H1 (cell line): Measurements from ENCODE around the gene COTL1. TPM values are rescaled to one million over a fixed set of nuclear protein-coding genes. Genes with fewer than 3 reads are reported as not detected.

Source experiments
- CTCF ChIA-PET: fragments of 300-600 bp; sonication (Branson Sonifier 250); formaldehyde crosslinking; loops from one replicate; lab custom pipeline; 2021; ENCODE audit not compliant: partially characterized antibody; lab: Charles Lee
- POLR2A ChIA-PET: fragments of 300-600 bp; sonication (Branson Sonifier 250); formaldehyde crosslinking; loops from one replicate; lab custom pipeline; 2021; ENCODE audit warnings: inconsistent platforms; ENCODE audit not compliant: partially characterized antibody; lab: Charles Lee
- DNase-seq, 2 experiments: peaks; one replicate each; pipeline versions ENCODE4 v3.0.0 to v3.0.0-alpha.2; 2010 to 2022; ENCODE audit warnings: low spot score in 2 of 2, low read depth in 1 of 2, mixed read lengths in 1 of 2
- FAIRE-seq: peaks from 2 replicates; lab custom pipeline; 2011; peaks lifted over from hg19 to GRCh38; lab: Jason Lieb, UNC
- H2AFZ ChIP-seq: 2 replicates; pipeline ENCODE4 v1.8.1; 2012; ENCODE audit warnings: low read length, inconsistent platforms
- H2AK5ac ChIP-seq: 2 replicates; pipeline ENCODE4 v1.6.1; 2013; ENCODE audit warnings: low read depth, low read length
- H2BK120ac ChIP-seq: replicated peaks from 2 replicates; pipeline ENCODE3; 2013; ENCODE audit warnings: low read depth, low read length, inconsistent platforms
- H2BK12ac ChIP-seq: 2 replicates; pipeline ENCODE4 v1.6.1; 2013; ENCODE audit warnings: low read depth, low read length
- H2BK15ac ChIP-seq: 2 replicates; pipeline ENCODE4 v1.6.1; 2013; ENCODE audit warnings: low read length
- H2BK20ac ChIP-seq: 2 replicates; pipeline ENCODE4 v1.6.1; 2013; ENCODE audit warnings: low read length
- H2BK5ac ChIP-seq: 2 replicates; pipeline ENCODE4 v1.6.1; 2013; ENCODE audit warnings: low read depth, low read length
- H3K14ac ChIP-seq: 2 replicates; pipeline ENCODE4 v1.6.1; 2013; ENCODE audit warnings: inconsistent platforms; ENCODE audit not compliant: insufficient read length
- H3K18ac ChIP-seq: 2 replicates; pipeline ENCODE4 v1.6.1; 2013; ENCODE audit warnings: low read length; ENCODE audit errors: extremely low read depth
- H3K23ac ChIP-seq: 2 replicates; pipeline ENCODE4 v1.6.1; 2013; ENCODE audit warnings: inconsistent platforms; ENCODE audit not compliant: insufficient read length
- H3K23me2 ChIP-seq: 2 replicates; pipeline ENCODE4 v1.6.1; 2013; ENCODE audit warnings: low read depth, low read length
- H3K27ac ChIP-seq: 2 replicates; pipeline ENCODE4 v1.6.1; 2011; ENCODE audit warnings: low read depth, low read length, inconsistent platforms
- H3K27me3 ChIP-seq, 4 experiments: replicated peaks in 1 of 4; 1 replicate in 1 of 4; 2 replicates in 3 of 4; pipeline versions ENCODE4 v1.6.1 to v1.8.1; 2011 to 2013; ENCODE audit warnings: low read length in 3 of 4, mild to moderate bottlenecking in 3 of 4, inconsistent platforms in 2 of 4, mixed read lengths in 2 of 4, moderate library complexity in 1 of 4; ENCODE audit not compliant: control insufficient read depth in 3 of 4, insufficient read depth in 3 of 4; ENCODE audit errors: extremely low read depth in 1 of 4
- H3K36me3 ChIP-seq, 4 experiments: 2 replicates each; pipeline versions ENCODE4 v1.6.1 to v1.8.1; 2011 to 2013; ENCODE audit warnings: mild to moderate bottlenecking in 4 of 4, low read length in 3 of 4, moderate library complexity in 2 of 4, control low read depth in 1 of 4, inconsistent platforms in 1 of 4; ENCODE audit not compliant: insufficient read depth in 4 of 4, control insufficient read depth in 2 of 4
- H3K4ac ChIP-seq: replicated peaks from 2 replicates; pipeline ENCODE3; 2013; ENCODE audit warnings: low read length, low read depth, mixed read lengths, inconsistent platforms; ENCODE audit not compliant: insufficient read length
- H3K4me1 ChIP-seq, 4 experiments: replicated peaks in 1 of 4; 1 replicate in 1 of 4; 2 replicates in 3 of 4; pipeline versions ENCODE4 v1.6.1 to v1.8.1; 2011 to 2013; ENCODE audit warnings: low read length in 3 of 4, inconsistent platforms in 2 of 4, mixed read lengths in 1 of 4; ENCODE audit not compliant: insufficient read depth in 4 of 4, control insufficient read depth in 3 of 4
- H3K4me2 ChIP-seq, 2 experiments: 2 replicates each; pipeline versions ENCODE4 v1.6.1 to v1.8.1; 2011 to 2013; ENCODE audit warnings: low read depth in 2 of 2, low read length in 2 of 2, control low read depth in 1 of 2, inconsistent platforms in 1 of 2, mild to moderate bottlenecking in 1 of 2; ENCODE audit not compliant: insufficient read depth in 1 of 2
- H3K4me3 ChIP-seq, 4 experiments: fragments of 200-600, 300-600 bp in 1 of 4; sonication (generic), shearing (Covaris generic), sonication (Bioruptor Twin) in 1 of 4; 2 replicates each; pipeline versions ENCODE4 v1.5.1 to v1.8.1; 2011 to 2016; ENCODE audit warnings: low read length in 4 of 4, low read depth in 3 of 4, control low read depth in 2 of 4, inconsistent platforms in 2 of 4, mild to moderate bottlenecking in 2 of 4, mixed read lengths in 1 of 4, moderate library complexity in 1 of 4; ENCODE audit not compliant: insufficient read depth in 2 of 4; ENCODE audit errors: extremely low read depth in 1 of 4
- H3K56ac ChIP-seq: replicated peaks from 2 replicates; pipeline ENCODE3; 2013; ENCODE audit warnings: low read depth, mild to moderate bottlenecking, mixed read lengths, low read length, inconsistent platforms; ENCODE audit not compliant: insufficient read length
- H3K79me1 ChIP-seq: 2 replicates; pipeline ENCODE4 v1.6.1; 2013; ENCODE audit warnings: low read depth, low read length, control low read depth
- H3K79me2 ChIP-seq, 2 experiments: 2 replicates each; pipeline versions ENCODE4 v1.6.1 to v1.8.1; 2012 to 2013; ENCODE audit warnings: low read length in 2 of 2, mild to moderate bottlenecking in 2 of 2, inconsistent platforms in 1 of 2; ENCODE audit not compliant: insufficient read depth in 2 of 2, control insufficient read depth in 1 of 2
- H3K9ac ChIP-seq, 4 experiments: replicated peaks in 1 of 4; 1 replicate in 1 of 4; 2 replicates in 3 of 4; pipeline versions ENCODE4 v1.6.1 to v1.8.1; 2011 to 2013; ENCODE audit warnings: low read depth in 3 of 4, low read length in 3 of 4, control low read depth in 2 of 4, mild to moderate bottlenecking in 2 of 4, moderate library complexity in 2 of 4, inconsistent platforms in 1 of 4; ENCODE audit errors: extremely low read depth in 1 of 4
- H3K9me3 ChIP-seq, 2 experiments: 2 replicates each; pipeline versions ENCODE4 v1.6.1 to v1.8.1; 2012 to 2013; ENCODE audit warnings: mild to moderate bottlenecking in 2 of 2, moderate library complexity in 2 of 2, control low read depth in 1 of 2, inconsistent platforms in 1 of 2, low read depth in 1 of 2, low read length in 1 of 2, mixed read lengths in 1 of 2; ENCODE audit not compliant: insufficient read depth in 2 of 2
- H4K20me1 ChIP-seq, 2 experiments: replicated peaks in 1 of 2; 2 replicates each; pipeline versions ENCODE3 to v1.8.1; 2011 to 2013; ENCODE audit warnings: inconsistent platforms in 2 of 2, low read length in 2 of 2, mild to moderate bottlenecking in 1 of 2; ENCODE audit not compliant: insufficient read depth in 2 of 2, control insufficient read depth in 1 of 2
- H4K5ac ChIP-seq: 2 replicates; pipeline ENCODE4 v1.6.1; 2013; ENCODE audit warnings: low read length, low read depth, mixed read lengths, inconsistent platforms; ENCODE audit not compliant: insufficient read length
- H4K8ac ChIP-seq: 2 replicates; pipeline ENCODE4 v1.8.0; 2013; ENCODE audit warnings: mild to moderate bottlenecking, moderate library complexity, low read length, inconsistent platforms; ENCODE audit not compliant: insufficient read depth; ENCODE audit errors: extremely low read depth
- H4K91ac ChIP-seq: replicated peaks from 2 replicates; pipeline ENCODE3; 2013; ENCODE audit warnings: low read length, mixed read lengths, inconsistent platforms; ENCODE audit not compliant: insufficient read length
- BCL11A ChIP-seq, 2 experiments: IDR thresholded peaks; one replicate each; pipeline ENCODE4 v1.6.1; 2011; ENCODE audit warnings: low read depth in 2 of 2, low read length in 2 of 2, mild to moderate bottlenecking in 2 of 2
- RAD21 ChIP-seq, 2 experiments: IDR thresholded peaks in 1 of 2; conservative IDR thresholded peaks in 1 of 2; 2 replicates each; pipeline ENCODE4 v1.6.1; 2011; ENCODE audit warnings: low read depth in 2 of 2, low read length in 2 of 2, improper control_type of control experiment in 1 of 2, inconsistent platforms in 1 of 2, mild to moderate bottlenecking in 1 of 2, moderate library complexity in 1 of 2
- WGBS, 2 experiments: shearing (Covaris generic) in 1 of 2; methylation state at CpG; one replicate each; pipeline versions ENCODE4 v1.1.6 to v1.1.7; 2013 to 2015; ENCODE audit warnings: low lambda C conversion rate in 2 of 2, mixed read lengths in 2 of 2, inconsistent platforms in 1 of 2, low coverage in 1 of 2, missing lambda C conversion rate in 1 of 2; ENCODE audit not compliant: insufficient replicate concordance in 2 of 2, insufficient coverage in 1 of 2, insufficient read length in 1 of 2; ENCODE audit errors: extremely low coverage in 1 of 2, missing lambda C conversion rate in 1 of 2; 5-methylcytosine and 5-hydroxymethylcytosine counted together
- polyA plus RNA-seq, 7 experiments: library from polyadenylated mRNA; depleted of rRNA in 3 of 7; stranded (reverse) in 5 of 7; unstranded in 2 of 7; fragments of >200 nt in 5 of 7; fragments of 200-250 nt in 2 of 7; gene quantifications; 1 replicate in 5 of 7; 2 replicates in 1 of 7; 4 replicates in 1 of 7; pipeline versions ENCODE4 v1.2.1 to v1.2.3, GENCODE V29; 2011 to 2013; ENCODE audit warnings: missing spikeins in 2 of 7, mixed read lengths in 2 of 7
- total RNA-seq: library from RNA; stranded (reverse); fragmentation: NEBNext Ultra II Directional; extraction: Animal tissue kit (Norgen Biotek cat#: 25700); gene quantifications from 2 replicates; pipeline ENCODE4 v1.2.1, GENCODE V29; 2021
- TF ChIP-seq, protein P1 (sequence below), 3 experiments: IDR thresholded peaks; 1 replicate in 2 of 3; 2 replicates in 1 of 3; pipeline versions ENCODE4 v1.5.1 to v1.6.1; 2011; ENCODE audit warnings: low read length in 3 of 3, mild to moderate bottlenecking in 3 of 3, inconsistent platforms in 2 of 3, low read depth in 1 of 3, moderate library complexity in 1 of 3; ENCODE audit not compliant: insufficient read depth in 1 of 3; ENCODE audit errors: control extremely low read depth in 1 of 3

Gene COTL1
- total and polyA plus RNA-seq, 2 of the 8 experiments (the other 6 are each of a cell fraction or from before 2014, with no cell fraction given) = 59.2 to 183 TPM

DNA sequence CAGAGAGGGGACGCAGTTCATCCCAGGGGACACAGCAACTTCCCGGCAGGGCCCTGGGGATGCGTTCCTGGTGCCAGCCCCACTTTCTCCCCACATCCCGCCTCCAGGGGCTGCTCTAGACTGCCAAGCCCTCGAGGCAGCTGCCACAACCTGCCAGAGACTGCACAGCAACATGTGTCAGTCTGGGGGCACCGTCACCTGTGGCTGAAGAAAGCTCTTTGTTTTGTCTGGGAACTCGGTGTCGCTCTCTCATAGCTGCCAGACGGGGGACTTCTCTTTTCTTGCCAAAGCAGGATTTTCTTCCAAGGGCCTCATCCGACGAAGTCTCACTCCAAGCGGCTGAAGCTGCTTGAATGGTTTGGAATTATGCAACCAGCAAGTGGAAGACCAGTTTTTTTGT lies 43.7 kb downstream of the COTL1 start:
- Histone ChIP-seq H3K36me3 (no peaks in the 10 kb centered on the region; a peak in 1 of 8 replicates), H3K4me2 (no peak overlapping the region), H4K5ac (no peak overlapping the region), H3K27me3 (no peaks in the 10 kb centered on the region), H2AFZ (no peak overlapping the region), H3K79me1 (peaks cover 6% of the 10 kb centered on the region), H4K20me1 (peaks cover 0 to 9% of the 10 kb centered on the region in 2 experiments), H3K56ac (no peak overlapping the region), H3K23me2 (0 out of 2 replicates have a peak, but pooled peaks cover 5% of the 10 kb centered on the region), H3K27ac (no peak overlapping the region), H3K18ac (no peak overlapping the region), H2AK5ac (no peak overlapping the region), H2BK15ac (no peak overlapping the region), H3K23ac (no peak overlapping the region), H2BK120ac (no peak overlapping the region), H3K4ac (no peak overlapping the region), H2BK20ac (no peak overlapping the region), H4K8ac (peak overlapping the region; percentile 58; the same call in 1 of the 2 replicates), H3K14ac (no peak overlapping the region), H2BK12ac (no peak overlapping the region), H3K79me2 (peaks cover 0 to 11% of the 10 kb centered on the region in 2 experiments; a peak in 1 of 4 replicates), H3K9ac (no peak overlapping the region), H3K4me3 (no peak overlapping the region), H4K91ac (no peak overlapping the region), H3K4me1 (no peaks in the 10 kb centered on the region; a peak in 1 of 7 replicates), H3K9me3 (no peaks in the 10 kb centered on the region; a peak in 1 of 4 replicates), H2BK5ac (no peak overlapping the region)
- TF ChIP-seq RAD21 (IDR thresholded peaks at IDR 0.05 in 1 of 2, conservative IDR thresholded peaks at IDR 0.05 in 1 of 2; ENCODE audit: low read depth in 2 of 2, low read length in 2 of 2) (peak; percentile 26 to 54; a peak in 2 of 4 replicates), BCL11A (IDR thresholded peaks at IDR 0.05; ENCODE audit: low read depth in 2 of 2, low read length in 2 of 2) (no peak)
- TF ChIP-seq, protein P1, sequence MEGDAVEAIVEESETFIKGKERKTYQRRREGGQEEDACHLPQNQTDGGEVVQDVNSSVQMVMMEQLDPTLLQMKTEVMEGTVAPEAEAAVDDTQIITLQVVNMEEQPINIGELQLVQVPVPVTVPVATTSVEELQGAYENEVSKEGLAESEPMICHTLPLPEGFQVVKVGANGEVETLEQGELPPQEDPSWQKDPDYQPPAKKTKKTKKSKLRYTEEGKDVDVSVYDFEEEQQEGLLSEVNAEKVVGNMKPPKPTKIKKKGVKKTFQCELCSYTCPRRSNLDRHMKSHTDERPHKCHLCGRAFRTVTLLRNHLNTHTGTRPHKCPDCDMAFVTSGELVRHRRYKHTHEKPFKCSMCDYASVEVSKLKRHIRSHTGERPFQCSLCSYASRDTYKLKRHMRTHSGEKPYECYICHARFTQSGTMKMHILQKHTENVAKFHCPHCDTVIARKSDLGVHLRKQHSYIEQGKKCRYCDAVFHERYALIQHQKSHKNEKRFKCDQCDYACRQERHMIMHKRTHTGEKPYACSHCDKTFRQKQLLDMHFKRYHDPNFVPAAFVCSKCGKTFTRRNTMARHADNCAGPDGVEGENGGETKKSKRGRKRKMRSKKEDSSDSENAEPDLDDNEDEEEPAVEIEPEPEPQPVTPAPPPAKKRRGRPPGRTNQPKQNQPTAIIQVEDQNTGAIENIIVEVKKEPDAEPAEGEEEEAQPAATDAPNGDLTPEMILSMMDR (IDR thresholded peaks at IDR 0.05; ENCODE audit: control extremely low read depth in 1 of 3, insufficient read depth in 1 of 3, low read depth in 1 of 3, low read length in 3 of 3) = peak in 2 of 3 experiments; percentile 33 to 39; a peak in 3 of 4 replicates
- no peak for DNase-seq
- CTCF ChIA-PET = interaction anchor here (0.5 to 3.6 kb wide), 13 partner anchors 9 to 1075 kb away, joined by 3 to 18 read pairs (median 4); no protein-coding TSS in a partner anchor
- WGBS, 2 experiments = 85% methylated on average over 12 of the region's 12 CpGs; no CpG with 5 or more reads in 1 of the 2 experiments
- no peak for FAIRE-seq
- POLR2A ChIA-PET = no interaction called here
